ENCODE results near the gene LRRC75B. TPM values are rescaled to one million over a fixed set of nuclear protein-coding genes. Genes with fewer than 3 reads are reported as not detected.

Gene LRRC75B
- total RNA-seq, 1 experiment from 2014 or later: 7.9 TPM

DNA sequence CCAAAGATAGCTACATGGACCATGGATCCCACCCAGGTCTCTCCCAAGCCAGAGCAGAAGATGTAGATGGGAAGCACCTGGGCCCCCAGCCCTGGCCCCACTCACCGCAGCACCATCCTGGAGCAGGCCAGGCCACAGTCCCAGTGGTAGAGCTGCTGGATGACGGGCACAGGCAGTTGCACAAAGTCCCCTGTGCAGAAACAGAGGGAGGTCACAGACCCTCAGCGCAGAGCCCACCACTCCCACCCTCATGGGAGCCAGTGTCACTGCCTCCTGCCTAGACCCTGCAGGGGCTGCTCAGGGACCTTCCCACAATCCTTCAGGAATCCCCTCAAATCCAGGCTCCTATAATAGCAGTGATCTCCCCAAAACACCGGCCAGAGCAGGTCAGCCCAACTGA, 44.1 kb downstream of the LRRC75B start:
- DNase-seq (ENCODE audit: low read depth, low spot score) (no peak), ATAC-seq (no peak)
- no peaks in the 10 kb centered on the region for H3K9me2 ChIP-seq (ENCODE audit: insufficient read depth)
- H3K36me3 ChIP-seq (ENCODE audit: control insufficient read depth in 1 of 2, insufficient read depth in 2 of 2, low read length in 2 of 2): peaks cover 0 to 10% of the 10 kb centered on the region in 2 experiments; a peak in 2 of 4 replicates
- no peaks in the 10 kb centered on the region for H4K20me1 ChIP-seq (ENCODE audit: insufficient read depth)
- TF ChIP-seq YY1 (IDR thresholded peaks at IDR 0.05; ENCODE audit: extremely low read depth, insufficient replicate concordance, low read depth, low read length) (no peak), SIN3A (IDR thresholded peaks at IDR 0.05; ENCODE audit: low read depth) (no peak), POLR2AphosphoS5 (IDR thresholded peaks at IDR 0.05; ENCODE audit: low read depth, low read length) (no peak), JUND (IDR thresholded peaks at IDR 0.05) (no peak), SP1 (IDR thresholded peaks at IDR 0.05; ENCODE audit: low read depth) (no peak), EZH2phosphoT487 (IDR thresholded peaks at IDR 0.05; ENCODE audit: borderline replicate concordance) (no peak), EZH2 (IDR thresholded peaks at IDR 0.05) (no peak)
- TF ChIP-seq, protein P1, sequence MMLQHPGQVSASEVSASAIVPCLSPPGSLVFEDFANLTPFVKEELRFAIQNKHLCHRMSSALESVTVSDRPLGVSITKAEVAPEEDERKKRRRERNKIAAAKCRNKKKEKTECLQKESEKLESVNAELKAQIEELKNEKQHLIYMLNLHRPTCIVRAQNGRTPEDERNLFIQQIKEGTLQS (IDR thresholded peaks at IDR 0.05): no peak
- BruUV-seq (replicated peaks): no TSS peak
- RAD21 ChIA-PET (ENCODE audit: low non-redundant PET in 1 of 2, low total read pairs in 2 of 2, uncharacterized antibody in 2 of 2, unreplicated experiment in 2 of 2): no interaction called here
- no peaks in the 10 kb centered on the region for H3K9me3 ChIP-seq (ENCODE audit: control insufficient read depth in 1 of 2, insufficient read depth in 1 of 2, low read depth in 1 of 2, low read length in 2 of 2)
- POLR2A ChIA-PET: no interaction called here
- H3K4me1 ChIP-seq (ENCODE audit: control insufficient read depth in 1 of 2, insufficient read depth in 2 of 2, low read length in 2 of 2): peaks cover 4 to 8% of the 10 kb centered on the region in 2 experiments; a peak in 3 of 4 replicates
- no peaks in the 10 kb centered on the region for H3K27me3 ChIP-seq (ENCODE audit: insufficient read depth, low read length)
- no peak overlapping the region for H3K27ac ChIP-seq (ENCODE audit: low read depth, low read length)
- peaks cover 24% of the 10 kb centered on the region for H3K79me2 ChIP-seq (ENCODE audit: insufficient read depth, low read length)
- intact Hi-C loops (cut with micrococcal nuclease): no loop called here
- no peak overlapping the region for H3K9ac ChIP-seq (ENCODE audit: low read length)
- no peak overlapping the region for H3K4me2 ChIP-seq (ENCODE audit: low read length)
- no peak overlapping the region for H3K4me3 ChIP-seq (replicated peaks in 1 of 2; ENCODE audit: low read depth in 1 of 2, low read length in 2 of 2)
- no peak overlapping the region for H2AFZ ChIP-seq (ENCODE audit: low read depth, low read length, poor library complexity, severe bottlenecking)
- CTCF ChIA-PET: interaction anchor here (1.3 kb wide), 1 partner anchor 23 kb away, joined by 3 read pairs; no protein-coding TSS in a partner anchor

DNA sequence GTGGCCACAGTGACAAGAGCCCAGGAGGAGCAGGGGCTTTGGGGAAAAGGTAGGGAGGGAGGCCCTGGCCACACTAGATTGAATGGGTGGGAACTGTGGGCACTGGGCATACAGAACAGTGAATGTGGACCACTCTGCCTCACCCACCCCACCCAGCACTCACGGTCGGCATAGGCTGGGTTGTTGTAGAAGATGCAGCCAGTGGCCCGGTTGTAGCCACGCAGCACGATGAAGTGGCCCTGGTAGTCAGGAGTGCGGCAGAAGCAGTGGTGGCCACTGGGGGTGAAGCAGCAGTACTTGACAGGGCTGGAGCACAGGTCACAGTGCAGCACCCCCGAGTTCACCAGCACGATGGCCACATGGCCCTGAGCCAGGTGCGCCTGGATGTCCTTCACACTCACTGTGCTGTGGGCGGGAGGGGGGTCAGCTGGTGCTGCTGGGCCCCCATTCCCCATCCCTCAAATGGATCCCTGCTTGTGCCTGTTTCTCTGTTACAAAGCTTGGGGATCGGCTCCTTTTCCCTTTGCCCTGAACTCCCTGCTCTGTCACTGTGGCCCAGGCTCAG, 49.1 kb downstream of the LRRC75B start:
- Histone ChIP-seq H3K4me3 (replicated peaks in 1 of 2; ENCODE audit: low read depth in 1 of 2, low read length in 2 of 2) (no peak overlapping the region), H3K9me2 (ENCODE audit: insufficient read depth) (no peaks in the 10 kb centered on the region), H3K27me3 (ENCODE audit: insufficient read depth, low read length) (no peaks in the 10 kb centered on the region), H3K27ac (ENCODE audit: low read depth, low read length) (no peak overlapping the region), H3K4me1 (ENCODE audit: control insufficient read depth in 1 of 2, insufficient read depth in 2 of 2, low read length in 2 of 2) (no peaks in the 10 kb centered on the region), H3K36me3 (ENCODE audit: control insufficient read depth in 1 of 2, insufficient read depth in 2 of 2, low read length in 2 of 2) (peaks cover 0 to 13% of the 10 kb centered on the region in 2 experiments; a peak in 3 of 4 replicates), H4K20me1 (ENCODE audit: insufficient read depth) (no peaks in the 10 kb centered on the region), H2AFZ (ENCODE audit: low read depth, low read length, poor library complexity, severe bottlenecking) (no peak overlapping the region), H3K9me3 (ENCODE audit: control insufficient read depth in 1 of 2, insufficient read depth in 1 of 2, low read depth in 1 of 2, low read length in 2 of 2) (no peaks in the 10 kb centered on the region), H3K79me2 (ENCODE audit: insufficient read depth, low read length) (no peaks in the 10 kb centered on the region), H3K9ac (ENCODE audit: low read length) (no peak overlapping the region), H3K4me2 (ENCODE audit: low read length) (no peak overlapping the region)
- no TSS peak for BruUV-seq (replicated peaks)
- ChIA-PET CTCF (no interaction called here), POLR2A (no interaction called here), RAD21 (ENCODE audit: low non-redundant PET in 1 of 2, low total read pairs in 2 of 2, uncharacterized antibody in 2 of 2, unreplicated experiment in 2 of 2) (no interaction called here)
- intact Hi-C loops (cut with micrococcal nuclease): no loop called here
- ATAC-seq (no peak), DNase-seq (ENCODE audit: low read depth, low spot score) (no peak)
- TF ChIP-seq SP1 (IDR thresholded peaks at IDR 0.05; ENCODE audit: low read depth) (no peak), ELF1 (IDR thresholded peaks at IDR 0.05; ENCODE audit: borderline replicate concordance, low read depth) (no peak), EZH2 (IDR thresholded peaks at IDR 0.05) (no peak), TCF7L2 (IDR thresholded peaks at IDR 0.05; ENCODE audit: borderline replicate concordance, extremely low read depth, insufficient read depth, insufficient read length) (no peak), POLR2A (IDR thresholded peaks at IDR 0.05; ENCODE audit: borderline replicate concordance, extremely low read depth, insufficient read depth, insufficient read length) (no peak), FOSL1 (IDR thresholded peaks at IDR 0.05; ENCODE audit: low read depth) (no peak), SIN3A (IDR thresholded peaks at IDR 0.05; ENCODE audit: low read depth) (no peak)
- TF ChIP-seq, protein P2, sequence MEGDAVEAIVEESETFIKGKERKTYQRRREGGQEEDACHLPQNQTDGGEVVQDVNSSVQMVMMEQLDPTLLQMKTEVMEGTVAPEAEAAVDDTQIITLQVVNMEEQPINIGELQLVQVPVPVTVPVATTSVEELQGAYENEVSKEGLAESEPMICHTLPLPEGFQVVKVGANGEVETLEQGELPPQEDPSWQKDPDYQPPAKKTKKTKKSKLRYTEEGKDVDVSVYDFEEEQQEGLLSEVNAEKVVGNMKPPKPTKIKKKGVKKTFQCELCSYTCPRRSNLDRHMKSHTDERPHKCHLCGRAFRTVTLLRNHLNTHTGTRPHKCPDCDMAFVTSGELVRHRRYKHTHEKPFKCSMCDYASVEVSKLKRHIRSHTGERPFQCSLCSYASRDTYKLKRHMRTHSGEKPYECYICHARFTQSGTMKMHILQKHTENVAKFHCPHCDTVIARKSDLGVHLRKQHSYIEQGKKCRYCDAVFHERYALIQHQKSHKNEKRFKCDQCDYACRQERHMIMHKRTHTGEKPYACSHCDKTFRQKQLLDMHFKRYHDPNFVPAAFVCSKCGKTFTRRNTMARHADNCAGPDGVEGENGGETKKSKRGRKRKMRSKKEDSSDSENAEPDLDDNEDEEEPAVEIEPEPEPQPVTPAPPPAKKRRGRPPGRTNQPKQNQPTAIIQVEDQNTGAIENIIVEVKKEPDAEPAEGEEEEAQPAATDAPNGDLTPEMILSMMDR (IDR thresholded peaks at IDR 0.05 in 2 of 3, conservative IDR thresholded peaks at IDR 0.05 in 1 of 3; ENCODE audit: borderline replicate concordance in 1 of 3, insufficient read depth in 1 of 3, low read depth in 2 of 3, low read length in 2 of 3): no peak
- TF ChIP-seq, protein P3, sequence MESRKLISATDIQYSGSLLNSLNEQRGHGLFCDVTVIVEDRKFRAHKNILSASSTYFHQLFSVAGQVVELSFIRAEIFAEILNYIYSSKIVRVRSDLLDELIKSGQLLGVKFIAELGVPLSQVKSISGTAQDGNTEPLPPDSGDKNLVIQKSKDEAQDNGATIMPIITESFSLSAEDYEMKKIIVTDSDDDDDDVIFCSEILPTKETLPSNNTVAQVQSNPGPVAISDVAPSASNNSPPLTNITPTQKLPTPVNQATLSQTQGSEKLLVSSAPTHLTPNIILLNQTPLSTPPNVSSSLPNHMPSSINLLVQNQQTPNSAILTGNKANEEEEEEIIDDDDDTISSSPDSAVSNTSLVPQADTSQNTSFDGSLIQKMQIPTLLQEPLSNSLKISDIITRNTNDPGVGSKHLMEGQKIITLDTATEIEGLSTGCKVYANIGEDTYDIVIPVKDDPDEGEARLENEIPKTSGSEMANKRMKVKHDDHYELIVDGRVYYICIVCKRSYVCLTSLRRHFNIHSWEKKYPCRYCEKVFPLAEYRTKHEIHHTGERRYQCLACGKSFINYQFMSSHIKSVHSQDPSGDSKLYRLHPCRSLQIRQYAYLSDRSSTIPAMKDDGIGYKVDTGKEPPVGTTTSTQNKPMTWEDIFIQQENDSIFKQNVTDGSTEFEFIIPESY (IDR thresholded peaks at IDR 0.05; ENCODE audit: extremely low read depth, insufficient replicate concordance, low read length): no peak
- TF ChIP-seq, protein P1 (IDR thresholded peaks at IDR 0.05): no peak
